ENCODE results near the gene PCGF2.

PCGF2 gene

DNA sequence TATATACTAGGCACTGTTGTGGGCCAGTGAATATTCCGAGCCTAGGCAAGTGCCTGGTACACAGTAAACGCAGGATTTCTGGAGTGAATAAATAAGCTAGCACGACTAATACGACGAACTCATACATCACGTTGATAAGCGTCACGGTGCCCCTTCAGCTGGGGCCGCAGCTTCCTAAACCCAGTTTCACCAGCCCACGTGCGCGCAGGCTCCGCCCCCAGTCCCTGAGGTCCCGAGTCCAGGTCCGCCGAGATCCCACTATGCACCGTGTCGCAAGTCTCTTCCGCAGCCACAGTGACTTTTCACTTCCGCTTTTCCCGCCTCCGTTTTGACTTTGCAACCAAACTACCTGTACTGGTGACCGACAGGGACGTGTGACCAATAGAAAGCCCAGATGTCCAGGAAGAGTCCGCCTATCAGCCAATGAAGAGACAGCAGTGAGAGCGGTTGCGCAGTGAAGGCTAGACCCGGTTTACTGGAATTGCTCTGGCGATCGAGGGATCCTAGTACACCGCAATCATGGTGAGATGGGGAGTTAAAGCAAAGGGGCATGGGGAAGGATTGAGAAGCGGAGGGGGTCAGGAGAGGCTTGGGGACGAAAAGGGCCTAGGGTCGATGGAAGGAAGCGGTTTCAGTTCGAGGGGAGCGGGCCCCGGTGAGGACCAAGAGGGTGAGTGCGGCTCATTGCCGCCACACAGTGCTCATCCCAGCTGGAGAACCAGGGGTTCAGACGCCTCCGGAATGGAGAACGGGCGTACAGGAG, 4.4 kb upstream of the PCGF2 start, which contains the start of gene PSMB3:
Gene PSMB3, plus strand, starts transcription at position 434 of the 763 bp plus-strand sequence. Its CDS starts 86 bp downstream, at position 520.
- Histone ChIP-seq H3K36me3 (ENCODE audit: control insufficient read depth in 5 of 5, insufficient read depth in 5 of 5, low read length in 5 of 5) (peaks cover 5 to 26% (median 16%) of the 10 kb centered on the region in 5 donors), H3K27me3 (ENCODE audit: control insufficient read depth in 5 of 5, insufficient read depth in 4 of 5, low read length in 5 of 5) (peaks cover 0 to 15% (median 0%) of the 10 kb centered on the region in 5 donors), H3K4me3 (ENCODE audit: low read depth in 1 of 5, low read length in 5 of 5) (peak within 1 kb of the TSS; percentile 90 to 99 (median 97)), H3K27ac (ENCODE audit: low read depth, low read length) (peak within 1 kb of the TSS; percentile 96), H3K9ac (ENCODE audit: low read length in 5 of 5) (peak within 1 kb of the TSS; percentile 95 to 99 (median 97)), H3K4me1 (ENCODE audit: control insufficient read depth in 5 of 5, insufficient read depth in 5 of 5, low read length in 5 of 5) (peaks cover 9 to 58% (median 55%) of the 10 kb centered on the region in 5 donors), H3K9me3 (ENCODE audit: control insufficient read depth in 5 of 5, low read length in 5 of 5) (no peaks in the 10 kb centered on the region)

DNA sequence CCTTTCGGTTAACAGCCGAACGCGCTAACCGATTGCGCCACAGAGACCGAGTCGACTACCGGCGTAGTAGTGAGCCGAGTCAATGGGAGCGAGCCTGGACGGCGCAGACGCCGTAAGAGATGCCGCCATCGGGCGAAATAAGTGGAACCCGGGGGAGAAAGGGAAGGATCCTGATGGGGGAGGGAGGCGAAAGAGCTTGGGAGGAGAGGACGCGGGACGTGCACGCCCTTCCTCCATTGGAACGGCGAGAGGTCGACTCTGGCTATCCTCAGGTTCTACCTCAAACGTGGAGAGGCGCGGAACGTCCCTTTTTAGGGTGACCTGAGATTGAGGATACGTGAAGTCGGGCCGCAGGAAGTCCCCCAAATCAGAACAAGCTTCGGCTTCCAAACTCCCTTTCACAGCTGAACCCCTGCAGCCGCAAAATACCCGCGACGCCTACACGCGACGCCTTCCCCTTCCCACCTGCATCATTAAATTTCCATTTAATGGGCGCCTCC, 3.7 kb upstream of the PCGF2 start:
- H3K4me1 ChIP-seq (ENCODE audit: control insufficient read depth in 5 of 5, insufficient read depth in 5 of 5, low read length in 5 of 5): peaks cover 9 to 63% (median 60%) of the 10 kb centered on the region in 5 donors
- H3K9me3 ChIP-seq (ENCODE audit: control insufficient read depth in 5 of 5, low read length in 5 of 5): no peaks in the 10 kb centered on the region
- H3K4me3 ChIP-seq (ENCODE audit: low read depth in 1 of 5, low read length in 5 of 5): peak overlapping the region; percentile 89 to 99 (median 94)
- H3K9ac ChIP-seq (ENCODE audit: low read length in 5 of 5): peak overlapping the region; percentile 66 to 99 (median 79)
- peak overlapping the region; percentile 96 for H3K27ac ChIP-seq (ENCODE audit: low read depth, low read length)
- peaks cover 0 to 15% (median under 1%) of the 10 kb centered on the region in 5 donors for H3K27me3 ChIP-seq (ENCODE audit: control insufficient read depth in 5 of 5, insufficient read depth in 4 of 5, low read length in 5 of 5)
- H3K36me3 ChIP-seq (ENCODE audit: control insufficient read depth in 5 of 5, insufficient read depth in 5 of 5, low read length in 5 of 5): peaks cover 5 to 21% (median 16%) of the 10 kb centered on the region in 5 donors

DNA sequence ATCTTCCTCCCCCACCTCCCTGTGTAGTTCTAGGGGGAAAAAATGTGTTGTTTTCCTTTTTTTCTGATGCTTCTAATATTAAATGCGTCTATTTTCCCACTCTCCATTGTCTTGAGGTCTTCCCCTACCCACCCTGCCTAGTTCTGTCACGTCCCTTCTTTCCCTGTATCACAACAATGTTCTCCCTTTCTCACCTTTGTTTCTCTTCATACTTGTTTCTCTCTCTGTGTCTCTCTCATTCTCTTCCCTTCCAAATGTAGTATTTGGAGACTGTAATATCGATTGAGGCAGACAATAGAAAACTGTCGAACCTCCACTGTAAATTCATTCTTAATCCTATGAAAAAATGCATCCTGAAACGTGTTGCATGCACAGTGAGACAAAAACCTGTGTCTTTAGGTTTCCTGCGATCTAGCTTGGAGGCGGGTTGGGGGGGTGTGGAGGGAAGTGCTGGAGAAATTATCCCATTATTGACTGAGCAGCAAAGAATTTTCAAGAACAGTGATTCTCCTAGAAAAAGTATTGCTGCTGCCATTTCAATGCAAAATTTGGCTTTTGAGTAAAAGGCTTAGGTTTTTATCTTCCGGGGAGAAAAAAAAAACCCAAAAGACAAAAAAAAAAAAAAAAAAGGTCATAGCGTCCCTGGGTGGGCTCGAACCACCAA, 3.1 kb upstream of the PCGF2 start:
- H3K4me1 ChIP-seq (ENCODE audit: control insufficient read depth in 5 of 5, insufficient read depth in 5 of 5, low read length in 5 of 5): peaks cover 11 to 69% (median 66%) of the 10 kb centered on the region in 5 donors
- peaks cover 0 to 18% (median 6%) of the 10 kb centered on the region in 5 donors for H3K27me3 ChIP-seq (ENCODE audit: control insufficient read depth in 5 of 5, insufficient read depth in 4 of 5, low read length in 5 of 5)
- peaks cover 5 to 16% (median 12%) of the 10 kb centered on the region in 5 donors for H3K36me3 ChIP-seq (ENCODE audit: control insufficient read depth in 5 of 5, insufficient read depth in 5 of 5, low read length in 5 of 5)
- no peaks in the 10 kb centered on the region for H3K9me3 ChIP-seq (ENCODE audit: control insufficient read depth in 5 of 5, low read length in 5 of 5)
- no peak overlapping the region for H3K9ac ChIP-seq (ENCODE audit: low read length in 5 of 5)
- H3K27ac ChIP-seq (ENCODE audit: low read depth, low read length): peak overlapping the region; percentile 96
- peak overlapping the region in 4 of 5 donors; percentile 89 to 99 (median 92) for H3K4me3 ChIP-seq (ENCODE audit: low read depth in 1 of 5, low read length in 5 of 5)

DNA sequence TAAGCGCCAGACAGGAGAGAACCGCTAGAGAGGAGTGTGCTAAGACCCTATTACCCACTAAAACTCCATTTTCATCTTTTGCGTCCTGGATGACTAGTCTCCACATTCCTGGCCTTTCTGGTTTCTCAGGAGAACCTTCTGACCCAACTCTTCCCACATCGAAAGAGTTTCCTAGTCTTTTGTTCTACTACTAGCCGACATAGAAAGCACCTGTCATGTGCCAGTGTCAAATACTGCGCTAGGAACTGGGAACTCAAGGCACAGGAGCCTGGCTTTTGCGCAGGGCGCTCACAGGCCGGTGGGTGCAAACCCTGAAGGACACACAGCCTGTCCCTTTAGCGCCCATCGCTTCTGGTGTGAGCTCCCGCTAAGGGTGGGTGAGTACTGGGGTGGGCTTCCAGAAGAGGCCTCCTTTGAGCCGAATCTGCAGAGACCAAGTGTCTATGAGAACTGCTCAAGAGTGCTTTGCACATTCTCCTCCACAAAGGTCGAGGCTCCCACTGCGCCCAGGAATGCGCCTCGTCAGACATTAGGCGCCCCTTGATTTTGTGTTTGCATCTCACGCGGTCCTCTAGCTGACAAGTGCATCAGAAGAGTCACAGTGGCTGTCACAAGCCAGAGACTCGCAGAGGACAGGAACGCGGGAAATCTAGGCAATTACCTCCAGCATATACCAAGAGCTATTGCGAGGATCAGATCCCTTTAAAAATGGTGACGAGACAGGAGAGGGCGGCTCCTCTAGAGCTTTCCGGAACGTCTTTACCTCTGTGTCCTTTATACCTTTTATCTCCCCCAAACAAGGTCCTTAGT, 2.4 kb upstream of the PCGF2 start:
- Histone ChIP-seq H3K36me3 (ENCODE audit: control insufficient read depth in 5 of 5, insufficient read depth in 5 of 5, low read length in 5 of 5) (peaks cover 0 to 8% (median 4%) of the 10 kb centered on the region in 5 donors), H3K27ac (ENCODE audit: low read depth, low read length) (peak overlapping the region; percentile 96), H3K4me1 (ENCODE audit: control insufficient read depth in 5 of 5, insufficient read depth in 5 of 5, low read length in 5 of 5) (peaks cover 11 to 76% (median 69%) of the 10 kb centered on the region in 5 donors), H3K4me3 (ENCODE audit: low read depth in 1 of 5, low read length in 5 of 5) (peak overlapping the region in 4 of 5 donors; percentile 52 to 94 (median 77)), H3K9ac (ENCODE audit: low read length in 5 of 5) (peak overlapping the region in 1 of 5 donors; percentile 1), H3K9me3 (ENCODE audit: control insufficient read depth in 5 of 5, low read length in 5 of 5) (no peaks in the 10 kb centered on the region), H3K27me3 (ENCODE audit: control insufficient read depth in 5 of 5, insufficient read depth in 4 of 5, low read length in 5 of 5) (peaks cover 0 to 25% (median 6%) of the 10 kb centered on the region in 5 donors)

DNA sequence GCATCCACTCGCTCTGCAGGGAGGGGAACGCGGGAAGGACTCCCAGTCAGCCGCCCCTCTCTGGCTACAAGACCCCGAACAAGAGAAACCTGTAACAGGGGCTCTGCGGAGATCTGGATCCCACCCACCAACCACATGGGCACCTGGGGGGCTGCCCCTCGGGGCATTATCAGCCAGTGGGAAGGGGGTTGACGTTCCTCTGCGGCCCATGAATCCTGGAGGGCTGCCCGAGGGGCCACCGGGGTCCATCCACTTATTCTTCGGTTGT, 1.8 kb upstream of the PCGF2 start:
- Histone ChIP-seq H3K9ac (ENCODE audit: low read length in 5 of 5) (peak overlapping the region in 2 of 5 donors; percentile 1 to 69), H3K9me3 (ENCODE audit: control insufficient read depth in 5 of 5, low read length in 5 of 5) (no peaks in the 10 kb centered on the region), H3K4me1 (ENCODE audit: control insufficient read depth in 5 of 5, insufficient read depth in 5 of 5, low read length in 5 of 5) (peaks cover 11 to 78% (median 71%) of the 10 kb centered on the region in 5 donors), H3K36me3 (ENCODE audit: control insufficient read depth in 5 of 5, insufficient read depth in 5 of 5, low read length in 5 of 5) (peaks cover 0 to 6% (median 4%) of the 10 kb centered on the region in 5 donors), H3K27ac (ENCODE audit: low read depth, low read length) (no peak overlapping the region), H3K4me3 (ENCODE audit: low read depth in 1 of 5, low read length in 5 of 5) (peak overlapping the region in 4 of 5 donors; percentile 52 to 94 (median 77)), H3K27me3 (ENCODE audit: control insufficient read depth in 5 of 5, insufficient read depth in 4 of 5, low read length in 5 of 5) (peaks cover 0 to 25% (median 6%) of the 10 kb centered on the region in 5 donors)

DNA sequence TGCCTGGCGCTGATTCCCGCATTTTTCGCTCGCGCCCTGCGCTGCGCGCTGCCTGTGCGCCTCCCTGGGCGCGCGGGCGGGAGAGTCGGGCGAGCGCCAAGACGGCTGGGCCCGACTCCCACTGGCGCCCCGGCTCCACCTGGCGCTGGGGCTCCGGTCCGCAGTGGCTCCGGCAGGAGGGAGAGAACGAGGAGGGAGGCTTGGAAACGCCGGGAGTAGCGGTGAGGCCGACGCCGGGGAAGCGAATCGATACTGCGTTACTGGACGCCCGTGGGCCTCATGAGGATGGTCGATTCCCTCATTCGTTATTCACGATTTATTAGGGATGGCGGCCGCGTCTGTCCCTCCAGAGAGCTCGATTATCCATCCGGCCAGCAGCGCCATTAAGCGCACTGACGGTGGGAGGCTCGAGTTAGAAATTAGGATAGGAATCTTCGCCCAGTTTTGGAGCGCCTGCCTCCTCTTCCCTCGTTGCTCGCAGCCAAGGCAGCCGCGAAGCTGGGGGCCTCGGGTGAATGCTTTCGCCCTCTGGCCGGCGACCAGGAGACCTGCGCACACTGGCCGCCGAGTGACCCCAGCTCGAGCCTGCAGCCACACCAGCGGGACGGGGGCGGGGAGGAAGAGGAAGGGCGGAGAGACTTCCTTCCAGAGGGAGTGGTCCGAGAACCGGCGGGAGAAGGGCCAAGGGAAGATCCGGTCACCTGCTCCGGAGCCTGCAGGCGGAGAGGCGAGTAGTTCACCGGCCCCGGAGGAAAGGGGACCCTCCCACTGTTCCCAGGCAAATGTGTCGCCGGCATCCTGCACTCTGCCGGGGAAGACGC, 1.3 kb upstream of the PCGF2 start:
- H3K27ac ChIP-seq (ENCODE audit: low read depth, low read length): peak overlapping the region; percentile 75
- H3K9me3 ChIP-seq (ENCODE audit: control insufficient read depth in 5 of 5, low read length in 5 of 5): no peaks in the 10 kb centered on the region
- H3K4me3 ChIP-seq (ENCODE audit: low read depth in 1 of 5, low read length in 5 of 5): peak overlapping the region; percentile 52 to 94 (median 79)
- peaks cover 0 to 25% (median 6%) of the 10 kb centered on the region in 5 donors for H3K27me3 ChIP-seq (ENCODE audit: control insufficient read depth in 5 of 5, insufficient read depth in 4 of 5, low read length in 5 of 5)
- H3K4me1 ChIP-seq (ENCODE audit: control insufficient read depth in 5 of 5, insufficient read depth in 5 of 5, low read length in 5 of 5): peaks cover 11 to 78% (median 71%) of the 10 kb centered on the region in 5 donors
- H3K9ac ChIP-seq (ENCODE audit: low read length in 5 of 5): peak overlapping the region in 3 of 5 donors; percentile 51 to 69 (median 59)
- peaks cover 0 to 1% (median under 1%) of the 10 kb centered on the region in 5 donors for H3K36me3 ChIP-seq (ENCODE audit: control insufficient read depth in 5 of 5, insufficient read depth in 5 of 5, low read length in 5 of 5)

DNA sequence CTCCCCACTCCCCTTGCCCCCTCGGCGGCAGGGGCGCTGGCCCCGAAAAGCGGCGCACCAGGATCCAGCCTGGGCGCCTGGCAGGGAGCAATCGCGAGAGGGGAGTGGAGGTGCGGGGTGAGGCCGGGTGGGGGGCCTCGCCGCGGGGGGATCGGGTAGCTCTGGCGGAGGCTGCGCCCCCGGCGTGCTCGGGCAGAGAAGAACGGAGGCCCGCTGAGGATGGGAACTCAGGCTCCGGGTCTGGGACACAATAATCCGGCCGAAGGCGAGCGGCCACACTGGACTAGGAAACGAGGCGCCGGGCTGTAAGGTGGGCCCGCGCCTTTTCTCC, 721 bp upstream of the PCGF2 start:
- Histone ChIP-seq H3K9ac (ENCODE audit: low read length in 5 of 5) (peak overlapping the region in 3 of 5 donors; percentile 51 to 69 (median 59)), H3K36me3 (ENCODE audit: control insufficient read depth in 5 of 5, insufficient read depth in 5 of 5, low read length in 5 of 5) (no peaks in the 10 kb centered on the region), H3K27me3 (ENCODE audit: control insufficient read depth in 5 of 5, insufficient read depth in 4 of 5, low read length in 5 of 5) (peaks cover 0 to 25% (median 6%) of the 10 kb centered on the region in 5 donors), H3K4me3 (ENCODE audit: low read depth in 1 of 5, low read length in 5 of 5) (peak overlapping the region in 4 of 5 donors; percentile 52 to 94 (median 77)), H3K4me1 (ENCODE audit: control insufficient read depth in 5 of 5, insufficient read depth in 5 of 5, low read length in 5 of 5) (peaks cover 11 to 75% (median 69%) of the 10 kb centered on the region in 5 donors), H3K27ac (ENCODE audit: low read depth, low read length) (peak overlapping the region; percentile 75), H3K9me3 (ENCODE audit: control insufficient read depth in 5 of 5, low read length in 5 of 5) (no peaks in the 10 kb centered on the region)

DNA sequence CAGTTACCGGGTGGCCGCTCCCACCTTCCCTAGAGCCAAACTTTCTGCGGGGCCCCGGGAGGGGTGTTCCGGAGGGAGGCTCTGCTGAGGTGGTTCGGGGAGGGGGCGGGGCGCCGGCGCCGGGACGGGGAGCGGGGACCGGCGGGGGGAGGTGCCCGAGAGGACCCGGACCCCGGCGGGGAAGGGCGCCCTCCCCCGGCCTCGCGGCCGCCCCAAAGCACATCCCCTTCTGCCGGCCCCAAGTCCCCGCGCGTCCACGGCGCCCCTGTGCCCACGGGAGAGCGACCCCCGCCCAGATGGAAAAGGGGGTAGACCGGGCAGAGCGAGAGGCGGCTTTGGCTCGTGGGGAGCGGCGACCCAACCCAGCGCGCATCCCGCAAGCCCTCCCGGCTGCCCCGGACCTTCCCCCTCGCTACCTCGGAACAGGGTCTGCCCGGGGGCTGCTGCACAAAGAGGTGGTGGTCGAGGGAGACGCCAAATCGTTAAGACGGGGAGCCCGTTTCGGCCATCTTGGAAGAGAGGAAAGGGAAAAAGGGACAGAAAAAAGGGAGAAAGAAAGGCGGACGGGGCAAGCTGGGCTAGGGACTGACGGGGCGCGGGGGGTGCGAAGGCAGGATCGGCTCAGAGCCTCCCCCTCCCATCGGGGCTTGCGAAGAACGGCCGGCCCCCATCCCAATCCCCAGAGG, 530 bp downstream of the PCGF2 start:
- Histone ChIP-seq H3K9ac (ENCODE audit: low read length in 5 of 5) (peak overlapping the region in 4 of 5 donors; percentile 62 to 80 (median 76)), H3K4me1 (ENCODE audit: control insufficient read depth in 5 of 5, insufficient read depth in 5 of 5, low read length in 5 of 5) (peaks cover 12 to 70% (median 64%) of the 10 kb centered on the region in 5 donors), H3K36me3 (ENCODE audit: control insufficient read depth in 5 of 5, insufficient read depth in 5 of 5, low read length in 5 of 5) (no peaks in the 10 kb centered on the region), H3K4me3 (ENCODE audit: low read depth in 1 of 5, low read length in 5 of 5) (peak overlapping the region; percentile 67 to 94 (median 82)), H3K9me3 (ENCODE audit: control insufficient read depth in 5 of 5, low read length in 5 of 5) (no peaks in the 10 kb centered on the region), H3K27me3 (ENCODE audit: control insufficient read depth in 5 of 5, insufficient read depth in 4 of 5, low read length in 5 of 5) (peaks cover 0 to 25% (median 6%) of the 10 kb centered on the region in 5 donors), H3K27ac (ENCODE audit: low read depth, low read length) (peak overlapping the region; percentile 62)

Measured in subcutaneous abdominal adipose tissue (tissue), 5 donors.